GM21367 (cell line): ENCODE results near the gene NOTCH2.

ENCODE experiments used
- ATAC-seq: cut with Tn5 transposase; IDR thresholded peaks from one replicate; pipeline ENCODE4 v1.9.1; 2021; ENCODE audit not compliant: unreplicated experiment

The NOTCH2 gene

GRCh38 chr1:119948342-119949214, 120.9 kb downstream of the NOTCH2 start:
- ATAC-seq = no peak

DNA sequence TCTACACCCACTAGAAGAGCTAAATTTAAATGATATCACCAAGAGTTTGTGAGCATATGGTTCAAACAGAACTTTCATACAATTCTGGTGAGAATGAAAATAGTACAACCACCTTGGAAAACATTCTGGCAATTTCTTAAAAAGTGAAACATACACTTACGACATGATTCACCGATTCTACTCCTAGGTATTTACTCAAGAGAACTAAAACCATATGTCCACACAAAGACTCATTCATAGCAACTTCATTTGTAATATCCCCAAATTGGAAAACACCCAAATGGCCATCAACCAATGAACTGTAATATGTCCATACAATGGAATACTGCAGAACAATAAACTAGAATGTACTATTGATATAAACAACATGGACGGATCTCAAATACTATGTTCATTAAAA, 122.0 kb downstream of the NOTCH2 start:
- ATAC-seq = no peak

- no peak for ATAC-seq
These were observed 122.7 kb downstream of the NOTCH2 start for GRCh38 chr1:119946724-119947123.

- ATAC-seq = no peak
These were observed 126.2 kb downstream of the NOTCH2 start for GRCh38 chr1:119943216-119943615.

DNA sequence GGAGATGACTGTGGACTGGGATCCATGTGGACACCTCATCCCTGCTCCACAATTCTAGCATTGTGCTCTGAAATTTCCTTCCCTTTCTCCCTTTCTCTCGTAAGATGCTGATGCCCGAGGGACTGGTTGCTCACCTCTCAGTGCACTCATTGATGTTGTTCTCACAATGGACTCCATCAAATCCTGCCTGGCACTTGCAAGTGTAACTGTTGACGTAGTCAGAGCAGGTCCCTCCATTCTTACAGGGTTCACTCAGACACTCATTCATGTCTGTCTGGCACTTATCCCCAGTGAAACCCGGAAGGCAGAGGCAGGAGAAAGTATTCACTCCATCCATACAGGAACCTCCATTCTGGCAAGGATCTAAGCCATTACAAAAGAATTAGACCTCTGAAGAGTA, 128.1 kb downstream of the NOTCH2 start:
- no peak for ATAC-seq

GRCh38 chr1:119940697-119941096, 128.8 kb downstream of the NOTCH2 start:
- ATAC-seq = no peak

DNA sequence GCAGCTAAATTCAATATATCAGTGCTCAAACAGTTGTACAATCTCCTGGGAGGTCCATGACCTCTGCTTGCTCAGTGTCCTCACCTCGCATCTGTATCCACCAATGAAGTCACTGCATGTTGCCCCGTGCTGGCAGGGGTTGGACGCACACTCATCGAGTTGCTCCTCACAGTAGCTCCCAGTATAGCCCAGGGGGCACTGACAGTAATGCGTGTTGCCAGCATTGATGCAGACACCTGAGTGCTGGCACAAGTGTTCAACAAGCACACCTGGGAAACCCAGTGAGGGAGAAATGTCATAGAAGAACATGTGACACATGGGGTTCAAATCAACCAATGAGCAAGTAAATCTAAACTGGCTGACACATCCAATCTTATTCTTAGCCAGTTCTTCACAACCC, 132.3 kb downstream of the NOTCH2 start:
- no peak for ATAC-seq

- no peak for ATAC-seq
These were observed 133.5 kb downstream of the NOTCH2 start for GRCh38 chr1:119935915-119936314.

- no peak for ATAC-seq
These were observed 134.1 kb downstream of the NOTCH2 start for GRCh38 chr1:119935373-119935772.

DNA sequence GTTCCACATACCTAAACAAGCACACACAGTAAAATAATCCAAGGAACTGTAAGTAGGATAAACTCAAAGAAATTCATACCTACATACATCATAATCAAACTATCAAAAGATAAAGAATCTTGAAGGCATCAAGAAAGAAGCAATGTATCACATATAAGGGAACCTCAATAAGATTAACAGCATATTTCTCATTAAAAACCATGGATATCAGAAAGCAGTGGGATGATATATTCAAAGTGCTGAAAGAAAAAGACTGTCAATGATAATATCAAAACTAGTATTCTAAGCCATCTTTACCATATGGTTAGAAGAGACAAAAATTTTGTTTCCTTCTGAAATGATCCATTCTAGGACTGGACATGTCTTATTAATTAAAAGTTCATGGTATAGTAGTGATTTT, 136.1 kb downstream of the NOTCH2 start:
- ATAC-seq = no peak

- no peak for ATAC-seq
These were observed 139.7 kb downstream of the NOTCH2 start for GRCh38 chr1:119929643-119930315.

DNA sequence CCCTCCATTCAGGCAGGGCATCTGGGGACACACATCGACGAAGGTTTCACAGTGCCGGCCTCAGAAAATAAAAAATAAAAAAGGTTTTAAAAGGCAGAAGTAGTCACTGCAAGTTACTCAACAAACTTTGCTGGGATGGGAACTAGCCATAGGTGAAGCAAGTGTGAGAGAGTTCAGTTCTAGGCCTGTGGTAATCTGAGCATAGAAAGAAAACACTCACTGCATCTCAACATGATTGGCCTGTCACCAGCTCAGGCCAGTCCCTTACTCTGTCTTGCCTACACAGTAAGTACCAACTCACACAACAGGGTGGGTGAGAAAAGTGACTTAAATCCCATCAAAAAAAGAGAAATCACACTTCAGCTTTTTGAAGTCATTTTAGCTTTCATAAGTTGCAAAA, 142.9 kb downstream of the NOTCH2 start:
- no peak for ATAC-seq

- no peak for ATAC-seq
These were observed 144.2 kb downstream of the NOTCH2 start for GRCh38 chr1:119924948-119925898.

- no peak for ATAC-seq
These were observed 149.1 kb downstream of the NOTCH2 start for GRCh38 chr1:119920104-119920968.

DNA sequence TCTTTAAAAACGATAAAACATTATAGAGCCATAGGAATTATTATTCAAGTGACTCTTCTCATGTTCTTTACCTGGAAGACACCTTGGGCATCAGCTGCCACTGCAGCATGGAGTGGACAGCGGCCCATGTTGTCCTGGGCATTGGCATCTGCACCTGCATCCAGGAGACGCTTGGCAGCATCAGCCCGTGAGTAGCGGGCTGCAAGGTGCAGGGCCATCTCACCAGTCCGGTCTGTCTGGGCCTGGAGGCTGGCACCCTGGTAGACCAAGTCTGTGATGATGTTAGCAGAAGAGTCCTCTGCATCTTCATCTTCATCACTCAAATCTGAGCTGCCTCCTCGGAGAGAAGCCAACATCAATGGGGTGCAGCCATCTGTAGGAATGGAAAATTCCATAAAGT, 150.2 kb downstream of the NOTCH2 start:
- no peak for ATAC-seq

- ATAC-seq = no peak
These were observed 151.2 kb downstream of the NOTCH2 start for GRCh38 chr1:119918301-119918700.

DNA sequence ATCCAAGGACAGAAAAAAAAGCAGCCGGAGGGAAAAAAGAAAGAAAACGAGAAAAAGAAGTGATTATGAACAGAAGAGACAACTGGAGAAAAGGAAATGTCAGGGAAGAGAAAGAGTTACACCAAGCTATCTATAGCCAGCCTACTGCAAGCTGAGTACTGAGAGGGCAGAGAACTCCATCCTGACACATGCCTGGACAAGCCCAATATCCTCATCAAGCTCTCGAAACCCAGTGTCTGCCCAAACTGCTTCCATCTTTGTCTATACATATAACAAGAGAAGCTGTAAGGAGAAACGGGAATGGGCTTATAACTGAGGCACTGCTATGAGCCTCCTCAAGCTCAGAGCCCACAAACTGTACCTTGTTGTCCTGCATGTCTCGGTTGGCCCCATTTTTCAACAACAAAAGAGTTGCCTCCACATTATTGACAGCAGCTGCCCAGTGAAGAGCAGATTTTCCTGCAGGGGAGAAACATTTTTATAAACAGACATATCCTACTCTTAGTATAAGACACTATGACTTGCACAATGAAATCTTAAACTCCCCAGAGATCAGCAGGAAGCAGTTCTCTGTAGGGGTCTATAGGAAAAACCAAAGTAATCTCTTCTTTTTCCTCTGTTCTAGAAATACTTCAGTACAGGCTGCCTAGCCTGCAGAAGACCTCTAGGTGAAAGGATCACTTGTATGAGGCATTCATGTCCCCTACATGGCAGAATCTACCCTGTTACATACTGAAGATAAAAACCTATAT, 152.0 kb downstream of the NOTCH2 start:
- ATAC-seq = no peak

DNA sequence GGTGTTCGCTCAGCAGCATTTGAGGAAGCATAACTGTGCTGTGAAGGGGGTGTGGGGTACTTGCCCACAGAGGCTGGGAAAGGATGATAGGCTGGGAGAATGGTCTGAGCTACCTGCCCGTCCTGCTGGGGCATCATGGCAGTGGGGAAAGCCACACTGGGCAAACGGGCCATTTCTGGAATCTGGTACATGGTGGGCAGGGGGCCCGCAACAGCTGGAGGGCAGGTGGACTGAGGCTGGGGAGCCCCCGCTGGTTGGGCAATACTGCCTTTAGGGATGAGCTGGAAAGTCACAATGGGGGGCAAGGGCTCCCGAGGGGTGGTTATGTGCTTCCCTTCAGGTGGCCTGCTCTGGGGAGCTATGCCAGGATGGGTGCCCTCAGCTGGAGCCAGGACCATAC, 153.9 kb downstream of the NOTCH2 start:
- ATAC-seq = no peak

GRCh38 chr1:119914071-119914470, 155.4 kb downstream of the NOTCH2 start:
- no peak for ATAC-seq

DNA sequence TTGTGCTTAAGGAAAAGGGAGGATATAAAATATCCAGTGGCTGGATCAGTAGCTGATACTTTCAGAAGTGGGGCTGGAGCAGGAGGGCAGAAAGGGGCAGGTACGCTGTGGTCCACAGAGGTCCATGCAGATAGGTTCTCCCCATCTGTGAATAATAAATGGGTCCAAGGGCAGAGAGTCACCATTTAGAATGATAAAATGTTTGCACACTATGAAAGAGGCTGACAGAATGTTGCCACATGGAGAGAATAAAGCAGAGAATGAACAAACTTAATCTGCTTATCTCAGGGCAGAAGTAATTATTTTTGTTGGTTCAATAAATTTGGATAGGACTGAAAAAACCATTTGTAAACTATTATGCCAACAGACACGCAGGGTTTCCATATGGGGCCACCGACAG, 156.5 kb downstream of the NOTCH2 start:
- no peak for ATAC-seq
